Retinal pigment epithelial cell (primary cell): ENCODE measurements around the gene SLC31A1.
"Not testable (repeated sequence)": the region's sequence is repeated elsewhere in the genome, so short reads cannot be mapped to it uniquely, and the experiment has no call there.

ENCODE experiments used
- DNase-seq: peaks from one replicate; pipeline ENCODE4 v3.0.0-alpha.2; 2010; ENCODE audit warnings: low read depth
- H3K4me3 ChIP-seq: 2 replicates; pipeline ENCODE4 v1.5.1; 2011; ENCODE audit warnings: mild to moderate bottlenecking, low read length, control low read depth, moderate library complexity
- TF ChIP-seq, protein P1 (sequence below): conservative IDR thresholded peaks from 2 replicates; pipeline ENCODE4 v1.5.1; 2011; ENCODE audit warnings: low read depth, low read length, control low read depth, inconsistent platforms

SLC31A1 gene

DNA sequence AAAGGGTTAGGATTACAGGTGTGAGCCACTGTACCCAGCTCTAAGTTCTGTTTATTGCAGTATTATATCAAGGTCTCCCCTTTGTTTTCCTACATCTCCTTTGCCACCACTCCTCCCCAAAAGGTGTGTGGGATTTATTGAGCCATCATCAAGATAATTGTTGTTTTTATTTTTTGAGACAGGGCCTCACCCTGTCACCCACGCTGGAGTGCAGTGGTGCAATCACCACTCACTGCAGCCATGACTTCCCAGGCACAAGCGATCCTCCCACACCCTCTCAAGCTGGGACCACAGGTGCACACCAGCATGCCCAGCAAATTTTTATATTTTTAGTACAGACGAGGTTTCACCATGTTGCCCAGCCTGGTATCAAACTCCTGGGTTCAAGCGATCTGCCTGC lies 24.6 kb downstream of the SLC31A1 start:
- TF ChIP-seq, protein P1, sequence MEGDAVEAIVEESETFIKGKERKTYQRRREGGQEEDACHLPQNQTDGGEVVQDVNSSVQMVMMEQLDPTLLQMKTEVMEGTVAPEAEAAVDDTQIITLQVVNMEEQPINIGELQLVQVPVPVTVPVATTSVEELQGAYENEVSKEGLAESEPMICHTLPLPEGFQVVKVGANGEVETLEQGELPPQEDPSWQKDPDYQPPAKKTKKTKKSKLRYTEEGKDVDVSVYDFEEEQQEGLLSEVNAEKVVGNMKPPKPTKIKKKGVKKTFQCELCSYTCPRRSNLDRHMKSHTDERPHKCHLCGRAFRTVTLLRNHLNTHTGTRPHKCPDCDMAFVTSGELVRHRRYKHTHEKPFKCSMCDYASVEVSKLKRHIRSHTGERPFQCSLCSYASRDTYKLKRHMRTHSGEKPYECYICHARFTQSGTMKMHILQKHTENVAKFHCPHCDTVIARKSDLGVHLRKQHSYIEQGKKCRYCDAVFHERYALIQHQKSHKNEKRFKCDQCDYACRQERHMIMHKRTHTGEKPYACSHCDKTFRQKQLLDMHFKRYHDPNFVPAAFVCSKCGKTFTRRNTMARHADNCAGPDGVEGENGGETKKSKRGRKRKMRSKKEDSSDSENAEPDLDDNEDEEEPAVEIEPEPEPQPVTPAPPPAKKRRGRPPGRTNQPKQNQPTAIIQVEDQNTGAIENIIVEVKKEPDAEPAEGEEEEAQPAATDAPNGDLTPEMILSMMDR, result no peak
- no peak for DNase-seq
- H3K4me3 ChIP-seq, result no peak overlapping the region

DNA sequence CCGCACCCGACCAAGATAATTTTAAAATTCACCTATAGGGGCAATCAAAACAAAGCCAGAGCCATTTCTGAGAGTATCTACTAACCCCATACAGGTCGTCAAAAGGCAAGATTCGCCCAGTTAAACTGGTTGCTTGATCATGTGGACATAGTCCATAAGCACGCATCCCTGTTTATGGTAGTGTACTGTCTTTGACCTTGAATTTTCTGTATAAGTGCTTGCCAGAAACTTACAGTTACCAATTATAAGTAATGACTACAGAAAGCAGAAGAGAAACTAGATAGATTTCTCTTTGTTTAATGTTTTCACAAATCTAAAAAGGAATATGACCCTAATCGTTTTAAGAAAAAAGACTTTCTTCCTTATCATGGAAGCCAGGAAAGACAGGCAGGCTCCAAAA lies 25.6 kb downstream of the SLC31A1 start:
- no peak for DNase-seq
- TF ChIP-seq, protein P1, result no peak
- no peak overlapping the region for H3K4me3 ChIP-seq

DNA sequence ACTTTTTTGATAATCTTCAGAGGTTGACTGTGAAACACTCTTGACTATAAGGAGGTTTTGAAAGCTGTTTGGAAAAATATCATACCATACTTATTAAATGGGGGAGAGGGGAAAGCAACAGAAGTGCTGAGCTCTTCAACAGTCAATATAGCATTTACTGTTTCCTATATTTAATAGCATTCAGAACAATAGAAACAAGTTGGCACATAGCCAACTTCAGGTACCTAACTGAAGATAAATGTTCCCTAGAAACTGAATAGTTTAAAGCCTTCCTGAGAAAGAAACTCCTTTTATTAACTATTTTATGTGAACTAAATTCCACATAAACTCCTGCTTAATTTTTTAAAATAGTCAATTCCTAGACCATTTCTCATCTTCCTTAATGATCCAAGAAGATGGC lies 26.3 kb downstream of the SLC31A1 start:
- TF ChIP-seq, protein P1, result no peak
- H3K4me3 ChIP-seq, result no peak overlapping the region
- no peak for DNase-seq

DNA sequence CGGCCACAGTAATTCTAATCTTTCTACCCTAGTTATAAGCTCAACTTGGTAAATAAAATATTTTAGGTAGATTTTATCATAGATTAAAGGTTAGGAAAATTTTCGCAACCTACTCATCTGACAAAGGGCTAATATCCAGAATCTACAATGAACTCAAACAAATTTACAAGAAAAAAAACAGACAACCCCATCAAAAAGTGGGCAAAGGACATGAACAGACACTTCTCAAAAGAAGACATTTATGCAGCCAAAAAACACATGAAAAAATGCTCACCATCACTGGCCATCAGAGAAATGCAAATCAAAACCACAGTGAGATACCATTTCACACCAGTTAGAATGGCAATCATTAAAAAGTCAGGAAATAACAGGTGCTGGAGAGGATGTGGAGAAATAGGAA lies 28.3 kb downstream of the SLC31A1 start:
- DNase-seq, H3K4me3 ChIP-seq: not testable (repeated sequence)

DNA sequence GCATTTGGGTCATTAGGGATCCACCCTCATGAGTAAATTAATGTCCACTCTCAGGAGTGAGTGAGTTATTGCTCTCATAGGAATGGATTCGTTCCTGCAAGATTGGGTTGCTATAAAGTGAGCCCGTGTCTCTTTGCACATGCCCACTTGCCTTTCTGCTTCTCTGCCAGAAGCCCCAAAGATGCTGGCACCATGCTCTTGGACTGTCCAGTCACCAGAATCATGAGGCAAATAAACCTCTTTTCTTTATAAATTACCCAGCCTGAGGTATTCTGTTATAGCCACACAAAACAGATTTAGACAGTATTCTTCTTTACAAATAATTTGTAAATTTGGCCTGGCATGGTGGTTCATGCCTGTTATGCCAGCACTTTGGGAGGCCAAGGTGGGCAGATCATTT lies 29.5 kb downstream of the SLC31A1 start:
- TF ChIP-seq, protein P1, result no peak
- no peak for DNase-seq

DNA sequence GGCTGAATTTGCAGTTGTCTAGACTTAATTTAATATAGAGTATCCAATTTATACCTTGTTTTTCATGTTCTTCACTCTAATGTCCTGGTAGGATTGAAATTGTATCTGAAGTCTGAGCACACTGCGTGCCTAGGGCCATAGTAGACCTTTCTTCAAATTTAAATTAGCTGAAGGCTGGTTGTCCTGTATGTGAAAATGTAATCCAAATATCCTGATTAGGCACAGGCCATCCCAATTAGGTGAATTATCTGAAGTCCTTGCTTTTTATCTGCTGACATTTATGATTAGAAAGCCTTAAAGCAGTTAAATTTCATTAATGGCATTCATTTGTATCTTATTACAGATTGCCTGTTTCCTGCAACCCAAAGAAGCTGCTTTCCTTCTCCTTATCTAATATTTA lies 33.6 kb downstream of the SLC31A1 start:
- H3K4me3 ChIP-seq, result no peak overlapping the region
- TF ChIP-seq, protein P1, result no peak
- no peak for DNase-seq

More for the DNA sequence above, 29.5 kb downstream of the SLC31A1 start:
- no peak overlapping the region for H3K4me3 ChIP-seq

DNA sequence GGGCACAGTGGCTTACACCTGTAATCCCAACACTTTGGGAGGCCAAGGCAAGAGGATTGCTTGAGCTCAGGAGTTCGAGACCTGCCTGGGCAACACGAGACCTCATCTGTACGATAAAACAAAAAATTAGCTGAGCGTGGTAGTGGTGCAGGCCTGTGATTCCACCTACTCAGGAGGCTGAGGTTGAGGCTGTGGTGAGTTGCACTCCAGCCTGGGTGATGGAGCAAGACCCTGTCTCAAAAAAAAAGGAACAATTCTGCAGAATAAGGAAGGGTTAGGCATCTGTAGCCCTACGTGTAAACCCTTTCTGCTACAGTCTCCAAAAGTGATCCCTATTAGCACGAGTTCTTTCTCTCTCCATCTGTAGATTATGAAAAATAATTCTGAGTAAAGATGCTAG lies 34.1 kb downstream of the SLC31A1 start:
- H3K4me3 ChIP-seq, result no peak overlapping the region
- TF ChIP-seq, protein P1, result no peak
- no peak for DNase-seq

DNA sequence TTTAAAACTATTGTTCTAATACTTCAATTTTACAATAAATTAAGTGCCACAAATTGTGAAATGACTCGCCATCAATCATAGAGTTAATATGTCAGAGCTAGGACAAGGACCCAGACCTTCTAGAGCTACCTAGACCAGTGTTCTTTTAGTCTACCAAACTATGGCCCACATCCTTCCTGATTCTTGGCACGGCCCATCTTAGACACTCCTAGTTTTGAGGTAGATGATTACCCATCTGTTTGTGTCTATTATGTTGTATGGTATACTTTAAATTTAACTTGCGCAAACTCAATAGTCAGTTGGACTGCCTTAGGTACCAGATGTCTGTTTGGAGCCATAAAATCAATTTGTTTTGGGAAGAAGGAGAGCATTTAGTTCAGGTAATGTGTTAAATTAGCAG lies 36.5 kb downstream of the SLC31A1 start:
- TF ChIP-seq, protein P1, result no peak
- H3K4me3 ChIP-seq, result no peak overlapping the region
- no peak for DNase-seq
